ENCODE results near the gene GHR.

GHR gene

DNA sequence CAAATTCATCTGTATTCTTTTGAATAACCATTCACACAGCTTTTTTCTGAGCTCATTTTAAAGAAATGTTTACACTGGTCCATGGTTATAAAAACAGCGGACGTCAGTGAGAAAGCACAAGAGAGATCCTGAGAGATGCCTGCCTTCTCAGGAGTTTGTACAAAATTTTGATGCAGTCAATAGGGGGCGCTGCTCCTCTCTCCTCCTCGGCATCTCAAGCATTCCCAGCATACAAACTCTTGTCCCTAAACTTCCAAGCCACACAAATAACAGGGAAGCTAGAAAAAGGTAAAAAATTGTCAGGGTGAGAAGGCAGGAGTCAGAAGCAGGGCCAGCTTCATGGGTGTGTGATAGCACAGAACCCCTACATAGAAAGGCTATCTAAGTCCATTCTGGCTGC lies 322.2 kb downstream of the GHR start:
- H4K5ac ChIP-seq (ENCODE audit: low read length), result no peak overlapping the region
- no peaks in the 10 kb centered on the region for H3K4me1 ChIP-seq (ENCODE audit: control insufficient read depth, low read depth, low read length)
- no peaks in the 10 kb centered on the region for H3K27me3 ChIP-seq (ENCODE audit: insufficient read depth, low read length, poor library complexity)
- H3K18ac ChIP-seq (ENCODE audit: low read length), result no peak overlapping the region
- peak; percentile 68 for DNase-seq
- no peak overlapping the region for H2AK5ac ChIP-seq (ENCODE audit: low read length)
- no peak overlapping the region for H3K23ac ChIP-seq (ENCODE audit: low read length)
- no peak overlapping the region for H2BK5ac ChIP-seq (ENCODE audit: low read length)
- H4K8ac ChIP-seq (ENCODE audit: low read depth, low read length), result no peak overlapping the region
- WGBS (ENCODE audit: extremely low coverage, insufficient coverage, low lambda C conversion rate), result no CpG with 5 or more reads among the region's 4 CpGs
- H3K4ac ChIP-seq (ENCODE audit: low read depth, low read length), result no peak overlapping the region
- H3K79me2 ChIP-seq (ENCODE audit: control insufficient read depth, insufficient read depth, low read length), result no peaks in the 10 kb centered on the region
- no peak overlapping the region for H3K9ac ChIP-seq (ENCODE audit: low read length)
- no peak overlapping the region for H2BK15ac ChIP-seq (replicated peaks; ENCODE audit: low read depth)
- H3K27ac ChIP-seq (ENCODE audit: low read depth, low read length), result no peak overlapping the region
- H3K56ac ChIP-seq (ENCODE audit: low read length), result no peak overlapping the region
- H3K4me3 ChIP-seq (ENCODE audit: low read length), result no peak overlapping the region
- H3K36me3 ChIP-seq (ENCODE audit: control insufficient read depth, insufficient read depth, low read length), result no peaks in the 10 kb centered on the region
- no peak overlapping the region for H2BK120ac ChIP-seq (ENCODE audit: low read depth, low read length)
- no peaks in the 10 kb centered on the region for H3K79me1 ChIP-seq (ENCODE audit: low read length)
- H3K4me2 ChIP-seq (ENCODE audit: low read length), result no peak overlapping the region

DNA sequence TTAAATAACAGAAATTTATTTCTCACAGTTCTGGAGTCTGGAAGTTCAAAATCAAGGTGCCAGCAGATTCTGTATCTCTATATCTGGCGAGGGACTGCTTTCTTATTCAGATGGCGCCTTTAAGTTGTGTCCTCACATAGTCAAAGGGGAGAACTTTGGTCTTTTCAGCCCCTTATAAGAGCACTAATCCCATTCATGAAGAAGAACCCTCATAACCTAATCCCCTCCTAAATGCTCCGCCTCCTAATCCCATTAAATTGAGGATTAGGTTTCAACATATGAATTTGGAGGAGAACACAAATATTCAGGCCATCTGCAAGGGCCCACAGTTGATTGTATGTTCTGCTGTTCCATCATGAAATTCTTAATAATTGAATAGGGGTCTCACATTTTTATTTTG lies 322.6 kb downstream of the GHR start:
- H2BK15ac ChIP-seq (replicated peaks; ENCODE audit: low read depth), result no peak overlapping the region
- no peaks in the 10 kb centered on the region for H3K4me1 ChIP-seq (ENCODE audit: control insufficient read depth, low read depth, low read length)
- no peak overlapping the region for H3K27ac ChIP-seq (ENCODE audit: low read depth, low read length)
- no peak overlapping the region for H4K5ac ChIP-seq (ENCODE audit: low read length)
- no CpG with 5 or more reads among the region's 3 CpGs for WGBS (ENCODE audit: extremely low coverage, insufficient coverage, low lambda C conversion rate)
- H3K4ac ChIP-seq (ENCODE audit: low read depth, low read length), result no peak overlapping the region
- H3K27me3 ChIP-seq (ENCODE audit: insufficient read depth, low read length, poor library complexity), result no peaks in the 10 kb centered on the region
- H3K79me1 ChIP-seq (ENCODE audit: low read length), result no peaks in the 10 kb centered on the region
- H3K79me2 ChIP-seq (ENCODE audit: control insufficient read depth, insufficient read depth, low read length), result no peaks in the 10 kb centered on the region
- H4K8ac ChIP-seq (ENCODE audit: low read depth, low read length), result no peak overlapping the region
- H2BK5ac ChIP-seq (ENCODE audit: low read length), result no peak overlapping the region
- no peak overlapping the region for H3K9ac ChIP-seq (ENCODE audit: low read length)
- no peak overlapping the region for H3K4me3 ChIP-seq (ENCODE audit: low read length)
- H3K18ac ChIP-seq (ENCODE audit: low read length), result no peak overlapping the region
- no peak overlapping the region for H2BK120ac ChIP-seq (ENCODE audit: low read depth, low read length)
- H2AK5ac ChIP-seq (ENCODE audit: low read length), result no peak overlapping the region
- DNase-seq, result peak; percentile 5
- H3K23ac ChIP-seq (ENCODE audit: low read length), result no peak overlapping the region
- H3K4me2 ChIP-seq (ENCODE audit: low read length), result no peak overlapping the region
- H3K56ac ChIP-seq (ENCODE audit: low read length), result no peak overlapping the region
- no peaks in the 10 kb centered on the region for H3K36me3 ChIP-seq (ENCODE audit: control insufficient read depth, insufficient read depth, low read length)

DNA sequence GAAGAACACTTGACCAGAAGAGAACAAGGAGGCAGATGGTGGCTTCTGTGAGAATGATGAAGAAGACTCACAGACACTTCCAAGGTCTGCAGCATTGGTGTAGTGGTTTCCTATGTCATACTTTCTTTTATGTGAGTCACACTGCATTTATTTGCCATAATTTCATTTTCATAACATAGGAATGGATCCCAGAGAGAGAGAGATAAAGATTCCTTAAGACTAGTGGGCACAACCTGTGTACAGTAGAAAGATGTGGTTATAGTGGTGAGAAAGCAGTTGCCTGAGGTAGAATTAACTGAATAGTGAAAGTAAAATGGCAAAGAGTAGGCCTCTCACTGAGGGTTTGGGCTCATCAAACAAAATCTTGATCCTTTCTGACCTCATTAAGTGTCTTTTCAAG lies 325.8 kb downstream of the GHR start:
- H3K4me3 ChIP-seq (ENCODE audit: low read length), result no peak overlapping the region
- H4K8ac ChIP-seq (ENCODE audit: low read depth, low read length), result no peak overlapping the region
- no peak overlapping the region for H3K56ac ChIP-seq (ENCODE audit: low read length)
- no peak overlapping the region for H2BK15ac ChIP-seq (replicated peaks; ENCODE audit: low read depth)
- no peak overlapping the region for H3K4ac ChIP-seq (ENCODE audit: low read depth, low read length)
- no peak overlapping the region for H4K5ac ChIP-seq (ENCODE audit: low read length)
- H3K18ac ChIP-seq (ENCODE audit: low read length), result no peak overlapping the region
- no peak overlapping the region for H2BK5ac ChIP-seq (ENCODE audit: low read length)
- H2BK120ac ChIP-seq (ENCODE audit: low read depth, low read length), result no peak overlapping the region
- no peak for DNase-seq
- no peak overlapping the region for H3K4me2 ChIP-seq (ENCODE audit: low read length)
- no peak overlapping the region for H3K27ac ChIP-seq (ENCODE audit: low read depth, low read length)
- H3K36me3 ChIP-seq (ENCODE audit: control insufficient read depth, insufficient read depth, low read length), result no peaks in the 10 kb centered on the region
- no peaks in the 10 kb centered on the region for H3K27me3 ChIP-seq (ENCODE audit: insufficient read depth, low read length, poor library complexity)
- no peaks in the 10 kb centered on the region for H3K79me1 ChIP-seq (ENCODE audit: low read length)
- no peaks in the 10 kb centered on the region for H3K4me1 ChIP-seq (ENCODE audit: control insufficient read depth, low read depth, low read length)
- H3K79me2 ChIP-seq (ENCODE audit: control insufficient read depth, insufficient read depth, low read length), result no peaks in the 10 kb centered on the region
- no peak overlapping the region for H2AK5ac ChIP-seq (ENCODE audit: low read length)
- H3K23ac ChIP-seq (ENCODE audit: low read length), result no peak overlapping the region
- H3K9ac ChIP-seq (ENCODE audit: low read length), result no peak overlapping the region

DNA sequence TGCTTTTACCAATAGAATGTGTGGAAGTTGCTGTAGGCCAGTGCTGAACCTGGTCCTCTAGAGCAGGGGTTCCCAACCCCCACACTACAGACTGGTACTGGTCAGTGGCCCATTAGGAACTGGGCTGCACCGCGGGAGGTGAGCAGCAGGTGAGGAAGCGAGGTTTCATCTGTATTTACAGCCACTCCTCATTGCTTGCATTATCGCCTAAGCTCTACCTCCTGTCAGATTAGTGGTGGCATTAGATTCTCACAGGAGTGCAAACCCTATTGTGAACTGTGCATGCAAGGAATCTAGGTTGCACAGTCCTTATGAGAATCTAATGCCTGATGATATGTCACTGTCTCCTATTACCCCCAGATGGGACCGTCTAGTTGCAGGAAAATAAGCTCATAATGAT lies 327.3 kb downstream of the GHR start:
- no peak overlapping the region for H2AK5ac ChIP-seq (ENCODE audit: low read length)
- WGBS (ENCODE audit: extremely low coverage, insufficient coverage, low lambda C conversion rate), result no CpG with 5 or more reads among the region's 5 CpGs
- no peak overlapping the region for H3K4me2 ChIP-seq (ENCODE audit: low read length)

DNA sequence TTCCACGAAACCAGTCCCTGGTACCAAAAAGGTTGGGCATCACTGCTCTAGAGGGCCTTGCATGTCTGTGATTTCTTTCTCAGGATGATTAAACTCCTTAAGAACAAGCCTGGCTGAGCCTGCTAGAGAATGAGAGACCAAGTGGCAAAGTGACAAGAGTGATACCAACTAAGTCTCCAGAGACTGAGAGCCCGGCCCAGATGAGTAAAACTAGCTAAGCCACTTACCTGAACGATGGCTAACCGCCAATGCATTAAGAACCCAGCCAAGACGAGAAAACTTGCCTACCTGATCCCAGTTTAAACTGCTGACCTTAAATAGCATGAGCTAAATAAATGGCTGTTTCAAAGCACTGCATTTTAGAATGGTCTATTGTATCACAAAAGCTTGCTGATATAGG lies 327.8 kb downstream of the GHR start:
- no CpG with 5 or more reads among the region's 5 CpGs for WGBS (ENCODE audit: extremely low coverage, insufficient coverage, low lambda C conversion rate)

More for the DNA sequence above, 327.3 kb downstream of the GHR start:
- H3K4me3 ChIP-seq (ENCODE audit: low read length), result no peak overlapping the region
- H3K4ac ChIP-seq (ENCODE audit: low read depth, low read length), result no peak overlapping the region
- no peak overlapping the region for H4K8ac ChIP-seq (ENCODE audit: low read depth, low read length)
- no peaks in the 10 kb centered on the region for H3K4me1 ChIP-seq (ENCODE audit: control insufficient read depth, low read depth, low read length)
- no peaks in the 10 kb centered on the region for H3K27me3 ChIP-seq (ENCODE audit: insufficient read depth, low read length, poor library complexity)
- H2BK5ac ChIP-seq (ENCODE audit: low read length), result no peak overlapping the region
- no peak overlapping the region for H3K27ac ChIP-seq (ENCODE audit: low read depth, low read length)
- no peak overlapping the region for H2BK15ac ChIP-seq (replicated peaks; ENCODE audit: low read depth)
- H3K56ac ChIP-seq (ENCODE audit: low read length), result no peak overlapping the region
- no peak overlapping the region for H3K9ac ChIP-seq (ENCODE audit: low read length)
- H4K5ac ChIP-seq (ENCODE audit: low read length), result no peak overlapping the region
- no peaks in the 10 kb centered on the region for H3K79me1 ChIP-seq (ENCODE audit: low read length)
- H3K36me3 ChIP-seq (ENCODE audit: control insufficient read depth, insufficient read depth, low read length), result no peaks in the 10 kb centered on the region
- no peak overlapping the region for H3K18ac ChIP-seq (ENCODE audit: low read length)
- H3K23ac ChIP-seq (ENCODE audit: low read length), result no peak overlapping the region
- H2BK120ac ChIP-seq (ENCODE audit: low read depth, low read length), result no peak overlapping the region
- no peak for DNase-seq
- H3K79me2 ChIP-seq (ENCODE audit: control insufficient read depth, insufficient read depth, low read length), result no peaks in the 10 kb centered on the region

DNA sequence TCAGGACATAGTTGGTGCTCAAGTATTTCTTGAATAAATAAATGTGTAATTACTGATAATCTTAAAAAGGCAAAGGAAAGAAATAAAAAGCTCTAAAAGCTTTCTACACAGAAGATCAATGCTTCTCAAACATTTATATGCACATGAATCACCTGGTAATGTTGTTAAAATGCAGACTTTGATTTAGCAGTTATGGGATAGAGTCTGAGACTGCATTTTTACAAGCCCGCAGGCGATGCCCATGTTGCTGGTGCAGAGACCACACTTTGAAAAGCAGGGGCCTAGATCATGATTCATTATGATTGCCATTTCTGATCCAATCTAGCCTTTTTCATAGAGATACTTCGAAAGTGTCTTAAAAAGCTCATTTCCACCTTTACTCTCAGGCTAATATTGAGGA lies 329.9 kb downstream of the GHR start:
- no peak overlapping the region for H3K4me3 ChIP-seq (ENCODE audit: low read length)
- H3K4me1 ChIP-seq (ENCODE audit: control insufficient read depth, low read depth, low read length), result peaks cover 2% of the 10 kb centered on the region
- no peak overlapping the region for H2BK15ac ChIP-seq (replicated peaks; ENCODE audit: low read depth)
- H3K4me2 ChIP-seq (ENCODE audit: low read length), result no peak overlapping the region
- no peak overlapping the region for H3K27ac ChIP-seq (ENCODE audit: low read depth, low read length)
- no peak overlapping the region for H2AK5ac ChIP-seq (ENCODE audit: low read length)
- H3K23ac ChIP-seq (ENCODE audit: low read length), result no peak overlapping the region
- H4K8ac ChIP-seq (ENCODE audit: low read depth, low read length), result no peak overlapping the region
- no CpG with 5 or more reads among the region's 3 CpGs for WGBS (ENCODE audit: extremely low coverage, insufficient coverage, low lambda C conversion rate)
- no peak overlapping the region for H3K9ac ChIP-seq (ENCODE audit: low read length)
- no peaks in the 10 kb centered on the region for H3K36me3 ChIP-seq (ENCODE audit: control insufficient read depth, insufficient read depth, low read length)
- H3K79me2 ChIP-seq (ENCODE audit: control insufficient read depth, insufficient read depth, low read length), result no peaks in the 10 kb centered on the region
- H2BK120ac ChIP-seq (ENCODE audit: low read depth, low read length), result no peak overlapping the region
- H3K56ac ChIP-seq (ENCODE audit: low read length), result no peak overlapping the region
- H3K27me3 ChIP-seq (ENCODE audit: insufficient read depth, low read length, poor library complexity), result no peaks in the 10 kb centered on the region
- H3K18ac ChIP-seq (ENCODE audit: low read length), result no peak overlapping the region
- H3K4ac ChIP-seq (ENCODE audit: low read depth, low read length), result no peak overlapping the region
- no peak overlapping the region for H2BK5ac ChIP-seq (ENCODE audit: low read length)
- no peaks in the 10 kb centered on the region for H3K79me1 ChIP-seq (ENCODE audit: low read length)
- no peak for DNase-seq
- no peak overlapping the region for H4K5ac ChIP-seq (ENCODE audit: low read length)

More for the DNA sequence above, 327.8 kb downstream of the GHR start:
- DNase-seq, result no peak
- no peak overlapping the region for H3K9ac ChIP-seq (ENCODE audit: low read length)
- H3K18ac ChIP-seq (ENCODE audit: low read length), result no peak overlapping the region
- no peak overlapping the region for H2BK5ac ChIP-seq (ENCODE audit: low read length)
- H3K27me3 ChIP-seq (ENCODE audit: insufficient read depth, low read length, poor library complexity), result no peaks in the 10 kb centered on the region
- no peak overlapping the region for H4K8ac ChIP-seq (ENCODE audit: low read depth, low read length)
- H2BK15ac ChIP-seq (replicated peaks; ENCODE audit: low read depth), result no peak overlapping the region
- H3K27ac ChIP-seq (ENCODE audit: low read depth, low read length), result no peak overlapping the region
- H3K4me2 ChIP-seq (ENCODE audit: low read length), result no peak overlapping the region
- no peaks in the 10 kb centered on the region for H3K79me1 ChIP-seq (ENCODE audit: low read length)
- no peak overlapping the region for H2BK120ac ChIP-seq (ENCODE audit: low read depth, low read length)
- H3K4me3 ChIP-seq (ENCODE audit: low read length), result no peak overlapping the region
- no peak overlapping the region for H3K23ac ChIP-seq (ENCODE audit: low read length)
- no peak overlapping the region for H2AK5ac ChIP-seq (ENCODE audit: low read length)
- H4K5ac ChIP-seq (ENCODE audit: low read length), result no peak overlapping the region
- no peak overlapping the region for H3K4ac ChIP-seq (ENCODE audit: low read depth, low read length)
- H3K36me3 ChIP-seq (ENCODE audit: control insufficient read depth, insufficient read depth, low read length), result no peaks in the 10 kb centered on the region
- H3K4me1 ChIP-seq (ENCODE audit: control insufficient read depth, low read depth, low read length), result no peaks in the 10 kb centered on the region
- H3K79me2 ChIP-seq (ENCODE audit: control insufficient read depth, insufficient read depth, low read length), result no peaks in the 10 kb centered on the region
- no peak overlapping the region for H3K56ac ChIP-seq (ENCODE audit: low read length)
